SK-N-SH treated with all-trans-retinoic acid at 6 μM for 48 hours (cell line): Measurements from ENCODE around the gene PKD2L2.

Experiments
- ARNTL ChIP-seq: fragments of 450-650 bp; formaldehyde crosslinking; IDR thresholded peaks from 2 replicates; pipeline ENCODE4 v1.5.0; 2020; ENCODE audit warnings: low read depth, mild to moderate bottlenecking, moderate library complexity, borderline replicate concordance
- BACH2 ChIP-seq: fragments of 250-450 bp; sonication (Bioruptor Pico); IDR thresholded peaks from 2 replicates; pipeline ENCODE4 v1.9.0; 2021; ENCODE audit warnings: mild to moderate bottlenecking, borderline replicate concordance
- ESRRG ChIP-seq: fragments of 250-450 bp; sonication (Bioruptor Pico); IDR thresholded peaks from 2 replicates; pipeline ENCODE4 v1.6.1; 2021; ENCODE audit warnings: mild to moderate bottlenecking
- ISL1 ChIP-seq: fragments of 250-450 bp; sonication (Bioruptor Pico); IDR thresholded peaks from 2 replicates; pipeline ENCODE4 v2.1.2; 2022; ENCODE audit warnings: mild to moderate bottlenecking, moderate library complexity
- PPARA ChIP-seq: fragments of 250-450 bp; sonication (Bioruptor Pico); IDR thresholded peaks from 2 replicates; pipeline ENCODE4 v1.5.0; 2020; ENCODE audit warnings: mild to moderate bottlenecking, borderline replicate concordance
- RARB ChIP-seq: fragments of 250-450 bp; sonication (Bioruptor Pico); IDR thresholded peaks from 2 replicates; pipeline ENCODE4 v1.8.0; 2021; ENCODE audit warnings: mild to moderate bottlenecking, moderate library complexity
- TOX ChIP-seq: fragments of 250-450 bp; sonication (Bioruptor Pico); IDR thresholded peaks from 2 replicates; pipeline ENCODE4 v1.8.0; 2021; ENCODE audit warnings: mild to moderate bottlenecking, moderate library complexity, borderline replicate concordance
- ZFP3 ChIP-seq: fragments of 250-450 bp; sonication (Bioruptor Pico); IDR thresholded peaks from 2 replicates; pipeline ENCODE4 v1.5.0; 2020; ENCODE audit warnings: mild to moderate bottlenecking, moderate library complexity
- ZNF565 ChIP-seq: fragments of 450-650 bp; formaldehyde crosslinking; conservative IDR thresholded peaks from 2 replicates; pipeline ENCODE4 v1.5.0; 2020; ENCODE audit warnings: low read depth, mild to moderate bottlenecking, moderate library complexity
- ZNF8 ChIP-seq: fragments of 450-650 bp; formaldehyde crosslinking; IDR thresholded peaks from 2 replicates; pipeline ENCODE4 v1.5.0; 2020; ENCODE audit warnings: mild to moderate bottlenecking, moderate library complexity
- TF ChIP-seq, protein P1 (sequence below): fragments of 250-450 bp; sonication (Bioruptor Pico); IDR thresholded peaks from 2 replicates; pipeline ENCODE4 v1.5.1; 2021; ENCODE audit warnings: mild to moderate bottlenecking, moderate library complexity
- TF ChIP-seq, protein P2 (sequence below): fragments of 250-450 bp; sonication (Bioruptor Pico); IDR thresholded peaks from 2 replicates; pipeline ENCODE4 v1.8.0; 2020; ENCODE audit warnings: mild to moderate bottlenecking, moderate library complexity, borderline replicate concordance
- TF ChIP-seq, protein P3 (sequence below): fragments of 250-450 bp; sonication (Bioruptor Pico); IDR thresholded peaks from 2 replicates; pipeline ENCODE4 v1.5.0; 2020; ENCODE audit warnings: mild to moderate bottlenecking, moderate library complexity
- TF ChIP-seq, protein P4 (sequence below): fragments of 250-450 bp; sonication (Bioruptor Pico); IDR thresholded peaks from 2 replicates; pipeline ENCODE4 v1.5.1; 2020; ENCODE audit warnings: low read depth, mild to moderate bottlenecking, moderate library complexity

DNA sequence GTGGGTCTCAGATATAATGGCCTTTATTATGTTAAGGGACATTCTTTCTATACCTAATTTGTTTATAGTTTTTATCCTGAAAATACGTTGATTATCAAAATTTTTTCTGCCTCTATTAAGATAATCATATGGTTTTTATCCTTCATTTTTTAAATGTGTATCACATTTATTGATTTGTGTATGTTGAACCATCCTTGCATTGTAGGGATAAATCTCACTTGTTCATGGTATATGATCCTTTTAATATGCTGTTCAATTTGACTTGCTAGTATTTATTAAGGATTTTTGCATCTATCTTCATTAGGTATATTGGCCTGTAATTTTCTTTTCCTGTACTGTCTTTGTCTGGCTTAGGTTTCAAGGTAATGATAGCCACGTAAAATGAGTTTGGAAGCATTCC lies 25.5 kb downstream of the PKD2L2 start:
- TF ChIP-seq ZNF565 (CRISPR knock-in tag) (no peak), BACH2 (CRISPR knock-in tag) (no peak), TOX (CRISPR knock-in tag) (no peak), ESRRG (CRISPR knock-in tag) (no peak), ARNTL (no peak), PPARA (CRISPR knock-in tag) (no peak), RARB (CRISPR knock-in tag) (no peak), ISL1 (CRISPR knock-in tag) (no peak), ZFP3 (CRISPR knock-in tag) (no peak), ZNF8 (no peak)
- TF ChIP-seq, protein P1, sequence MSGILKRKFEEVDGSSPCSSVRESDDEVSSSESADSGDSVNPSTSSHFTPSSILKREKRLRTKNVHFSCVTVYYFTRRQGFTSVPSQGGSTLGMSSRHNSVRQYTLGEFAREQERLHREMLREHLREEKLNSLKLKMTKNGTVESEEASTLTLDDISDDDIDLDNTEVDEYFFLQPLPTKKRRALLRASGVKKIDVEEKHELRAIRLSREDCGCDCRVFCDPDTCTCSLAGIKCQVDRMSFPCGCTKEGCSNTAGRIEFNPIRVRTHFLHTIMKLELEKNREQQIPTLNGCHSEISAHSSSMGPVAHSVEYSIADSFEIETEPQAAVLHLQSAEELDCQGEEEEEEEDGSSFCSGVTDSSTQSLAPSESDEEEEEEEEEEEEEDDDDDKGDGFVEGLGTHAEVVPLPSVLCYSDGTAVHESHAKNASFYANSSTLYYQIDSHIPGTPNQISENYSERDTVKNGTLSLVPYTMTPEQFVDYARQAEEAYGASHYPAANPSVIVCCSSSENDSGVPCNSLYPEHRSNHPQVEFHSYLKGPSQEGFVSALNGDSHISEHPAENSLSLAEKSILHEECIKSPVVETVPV (CRISPR knock-in tag), result no peak
- TF ChIP-seq, protein P2, sequence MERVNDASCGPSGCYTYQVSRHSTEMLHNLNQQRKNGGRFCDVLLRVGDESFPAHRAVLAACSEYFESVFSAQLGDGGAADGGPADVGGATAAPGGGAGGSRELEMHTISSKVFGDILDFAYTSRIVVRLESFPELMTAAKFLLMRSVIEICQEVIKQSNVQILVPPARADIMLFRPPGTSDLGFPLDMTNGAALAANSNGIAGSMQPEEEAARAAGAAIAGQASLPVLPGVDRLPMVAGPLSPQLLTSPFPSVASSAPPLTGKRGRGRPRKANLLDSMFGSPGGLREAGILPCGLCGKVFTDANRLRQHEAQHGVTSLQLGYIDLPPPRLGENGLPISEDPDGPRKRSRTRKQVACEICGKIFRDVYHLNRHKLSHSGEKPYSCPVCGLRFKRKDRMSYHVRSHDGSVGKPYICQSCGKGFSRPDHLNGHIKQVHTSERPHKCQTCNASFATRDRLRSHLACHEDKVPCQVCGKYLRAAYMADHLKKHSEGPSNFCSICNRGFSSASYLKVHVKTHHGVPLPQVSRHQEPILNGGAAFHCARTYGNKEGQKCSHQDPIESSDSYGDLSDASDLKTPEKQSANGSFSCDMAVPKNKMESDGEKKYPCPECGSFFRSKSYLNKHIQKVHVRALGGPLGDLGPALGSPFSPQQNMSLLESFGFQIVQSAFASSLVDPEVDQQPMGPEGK (CRISPR knock-in tag), result no peak
- TF ChIP-seq, protein P3, sequence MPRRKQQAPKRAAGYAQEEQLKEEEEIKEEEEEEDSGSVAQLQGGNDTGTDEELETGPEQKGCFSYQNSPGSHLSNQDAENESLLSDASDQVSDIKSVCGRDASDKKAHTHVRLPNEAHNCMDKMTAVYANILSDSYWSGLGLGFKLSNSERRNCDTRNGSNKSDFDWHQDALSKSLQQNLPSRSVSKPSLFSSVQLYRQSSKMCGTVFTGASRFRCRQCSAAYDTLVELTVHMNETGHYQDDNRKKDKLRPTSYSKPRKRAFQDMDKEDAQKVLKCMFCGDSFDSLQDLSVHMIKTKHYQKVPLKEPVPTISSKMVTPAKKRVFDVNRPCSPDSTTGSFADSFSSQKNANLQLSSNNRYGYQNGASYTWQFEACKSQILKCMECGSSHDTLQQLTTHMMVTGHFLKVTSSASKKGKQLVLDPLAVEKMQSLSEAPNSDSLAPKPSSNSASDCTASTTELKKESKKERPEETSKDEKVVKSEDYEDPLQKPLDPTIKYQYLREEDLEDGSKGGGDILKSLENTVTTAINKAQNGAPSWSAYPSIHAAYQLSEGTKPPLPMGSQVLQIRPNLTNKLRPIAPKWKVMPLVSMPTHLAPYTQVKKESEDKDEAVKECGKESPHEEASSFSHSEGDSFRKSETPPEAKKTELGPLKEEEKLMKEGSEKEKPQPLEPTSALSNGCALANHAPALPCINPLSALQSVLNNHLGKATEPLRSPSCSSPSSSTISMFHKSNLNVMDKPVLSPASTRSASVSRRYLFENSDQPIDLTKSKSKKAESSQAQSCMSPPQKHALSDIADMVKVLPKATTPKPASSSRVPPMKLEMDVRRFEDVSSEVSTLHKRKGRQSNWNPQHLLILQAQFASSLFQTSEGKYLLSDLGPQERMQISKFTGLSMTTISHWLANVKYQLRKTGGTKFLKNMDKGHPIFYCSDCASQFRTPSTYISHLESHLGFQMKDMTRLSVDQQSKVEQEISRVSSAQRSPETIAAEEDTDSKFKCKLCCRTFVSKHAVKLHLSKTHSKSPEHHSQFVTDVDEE (CRISPR knock-in tag), result no peak
- TF ChIP-seq, protein P4, sequence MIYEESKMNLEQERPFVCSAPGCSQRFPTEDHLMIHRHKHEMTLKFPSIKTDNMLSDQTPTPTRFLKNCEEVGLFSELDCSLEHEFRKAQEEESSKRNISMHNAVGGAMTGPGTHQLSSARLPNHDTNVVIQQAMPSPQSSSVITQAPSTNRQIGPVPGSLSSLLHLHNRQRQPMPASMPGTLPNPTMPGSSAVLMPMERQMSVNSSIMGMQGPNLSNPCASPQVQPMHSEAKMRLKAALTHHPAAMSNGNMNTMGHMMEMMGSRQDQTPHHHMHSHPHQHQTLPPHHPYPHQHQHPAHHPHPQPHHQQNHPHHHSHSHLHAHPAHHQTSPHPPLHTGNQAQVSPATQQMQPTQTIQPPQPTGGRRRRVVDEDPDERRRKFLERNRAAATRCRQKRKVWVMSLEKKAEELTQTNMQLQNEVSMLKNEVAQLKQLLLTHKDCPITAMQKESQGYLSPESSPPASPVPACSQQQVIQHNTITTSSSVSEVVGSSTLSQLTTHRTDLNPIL (CRISPR knock-in tag), result no peak
